HUES64 (cell line): ENCODE measurements around the gene RNF146. TPM values are rescaled to one million over a fixed set of nuclear protein-coding genes. Genes with fewer than 3 reads are reported as not detected.
"Not testable (repeated sequence)": the region's sequence is repeated elsewhere in the genome, so short reads cannot be mapped to it uniquely, and the experiment has no call there.

ENCODE experiments used
- H3K27ac ChIP-seq: 2 replicates; pipeline ENCODE4 v1.7.0; 2013; ENCODE audit warnings: low read depth, low read length, inconsistent platforms
- H3K27me3 ChIP-seq: 2 replicates; pipeline ENCODE4 v1.6.1; 2013; ENCODE audit warnings: mild to moderate bottlenecking, low read length; ENCODE audit not compliant: insufficient read depth
- H3K36me3 ChIP-seq: 2 replicates; pipeline ENCODE4 v1.6.1; 2013; ENCODE audit warnings: mild to moderate bottlenecking, low read length; ENCODE audit not compliant: insufficient read depth
- H3K4me1 ChIP-seq: 2 replicates; pipeline ENCODE4 v1.6.1; 2013; ENCODE audit warnings: mild to moderate bottlenecking, low read length, moderate library complexity; ENCODE audit not compliant: insufficient read depth
- H3K4me3 ChIP-seq: 2 replicates; pipeline ENCODE4 v1.5.1; 2013; ENCODE audit warnings: mild to moderate bottlenecking, low read length, moderate library complexity
- H3K9ac ChIP-seq: 2 replicates; pipeline ENCODE4 v1.6.1; 2013; ENCODE audit warnings: mild to moderate bottlenecking, low read depth, low read length
- H3K9me3 ChIP-seq: 2 replicates; pipeline ENCODE4 v1.6.1; 2013; ENCODE audit warnings: low read depth, low read length; ENCODE audit not compliant: insufficient read depth
- WGBS: fragments of 150-250, 120-280 bp; methylation state at CpG from one replicate; pipeline ENCODE4 v1.1.7; 2013; ENCODE audit warnings: missing lambda C conversion rate; 5-methylcytosine and 5-hydroxymethylcytosine counted together
- polyA plus RNA-seq, 2 experiments: library from polyadenylated mRNA; stranded (reverse); fragments of 50-300 nt; gene quantifications; one replicate each; pipeline ENCODE4 v1.2.3, GENCODE V29; 2013

RNF146 gene
- polyA plus RNA-seq (2013, experiment 1 of 2) = 24.6 TPM
- 27.1 TPM for polyA plus RNA-seq (2013, experiment 2 of 2)

- H3K9me3 ChIP-seq = no peaks in the 10 kb centered on the region
- peak within 1 kb of the TSS; percentile 90 for H3K27ac ChIP-seq
- H3K27me3 ChIP-seq = no peaks in the 10 kb centered on the region
- peaks cover 24% of the 10 kb centered on the region for H3K4me1 ChIP-seq
- peak within 1 kb of the TSS; percentile 96 for H3K9ac ChIP-seq
- peak within 1 kb of the TSS; percentile 80 for H3K4me3 ChIP-seq
- H3K36me3 ChIP-seq = no peaks in the 10 kb centered on the region
- under 1% methylated on average over 39 of the region's 40 CpGs for WGBS
These were observed at the start of gene RNF146 for GRCh38 chr6:127266178-127266891. Gene RNF146 (plus strand): TSS chr6:127266864. CDS start chr6:127280339, 13,475 bp downstream.

- H3K4me3 ChIP-seq = no peak overlapping the region
- H3K9me3 ChIP-seq = no peaks in the 10 kb centered on the region
- no peak overlapping the region for H3K27ac ChIP-seq
- no peaks in the 10 kb centered on the region for H3K36me3 ChIP-seq
- H3K9ac ChIP-seq = no peak overlapping the region
- H3K27me3 ChIP-seq = no peaks in the 10 kb centered on the region
- WGBS = 88% methylated on average over 1 of the region's 1 CpG
- no peaks in the 10 kb centered on the region for H3K4me1 ChIP-seq
These were observed 46.8 kb upstream of the RNF146 start for GRCh38 chr6:127219869-127220268.

- Histone ChIP-seq H3K9me3 (no peaks in the 10 kb centered on the region), H3K4me3 (no peak overlapping the region), H3K4me1 (no peaks in the 10 kb centered on the region), H3K36me3 (no peaks in the 10 kb centered on the region), H3K27ac (no peak overlapping the region), H3K27me3 (no peaks in the 10 kb centered on the region), H3K9ac (no peak overlapping the region)
- 95% methylated on average over 4 of the region's 4 CpGs for WGBS
These were observed 45.5 kb upstream of the RNF146 start for GRCh38 chr6:127221201-127221600.

- Histone ChIP-seq H3K4me1 (no peaks in the 10 kb centered on the region), H3K4me3 (no peak overlapping the region), H3K9me3 (no peaks in the 10 kb centered on the region), H3K27me3 (no peaks in the 10 kb centered on the region), H3K9ac (no peak overlapping the region), H3K36me3 (no peaks in the 10 kb centered on the region), H3K27ac (no peak overlapping the region)
- WGBS = 88% methylated on average over 1 of the region's 1 CpG
These were observed 44.2 kb upstream of the RNF146 start for GRCh38 chr6:127222418-127222817.

GRCh38 chr6:127225497-127225896, 41.2 kb upstream of the RNF146 start:
- Histone ChIP-seq H3K36me3 (no peaks in the 10 kb centered on the region), H3K4me1 (no peaks in the 10 kb centered on the region), H3K27ac (no peak overlapping the region), H3K27me3 (no peaks in the 10 kb centered on the region), H3K9me3 (peaks cover 3% of the 10 kb centered on the region; the same call in 1 of the 2 replicates), H3K4me3 (no peak overlapping the region), H3K9ac (no peak overlapping the region)
- 100% methylated on average over 1 of the region's 1 CpG for WGBS

- H3K4me3 ChIP-seq, H3K27ac ChIP-seq, H3K4me1 ChIP-seq, H3K27me3 ChIP-seq, H3K36me3 ChIP-seq, H3K9ac ChIP-seq, H3K9me3 ChIP-seq: not testable (repeated sequence)
- WGBS = 64% methylated on average over 3 of the region's 3 CpGs
These were observed 32.8 kb upstream of the RNF146 start for GRCh38 chr6:127233819-127234218.

- Histone ChIP-seq H3K27me3 (no peaks in the 10 kb centered on the region), H3K9ac (no peak overlapping the region), H3K27ac (no peak overlapping the region), H3K4me3 (no peak overlapping the region), H3K4me1 (no peaks in the 10 kb centered on the region), H3K36me3 (no peaks in the 10 kb centered on the region), H3K9me3 (no peaks in the 10 kb centered on the region)
- WGBS = 100% methylated on average over 1 of the region's 1 CpG
These were observed 23.2 kb upstream of the RNF146 start for GRCh38 chr6:127243501-127243900.

GRCh38 chr6:127247114-127248096, 19.3 kb upstream of the RNF146 start:
- no peaks in the 10 kb centered on the region for H3K27me3 ChIP-seq
- H3K4me1 ChIP-seq = no peaks in the 10 kb centered on the region
- H3K9ac ChIP-seq = no peak overlapping the region
- WGBS = 86% methylated on average over 4 of the region's 4 CpGs
- H3K9me3 ChIP-seq = no peaks in the 10 kb centered on the region
- no peak overlapping the region for H3K27ac ChIP-seq
- no peaks in the 10 kb centered on the region for H3K36me3 ChIP-seq
- H3K4me3 ChIP-seq = no peak overlapping the region

GRCh38 chr6:127249621-127250020, 17.0 kb upstream of the RNF146 start:
- 86% methylated on average over 1 of the region's 1 CpG for WGBS
- Histone ChIP-seq H3K27ac (no peak overlapping the region), H3K4me1 (no peaks in the 10 kb centered on the region), H3K4me3 (no peak overlapping the region), H3K27me3 (no peaks in the 10 kb centered on the region), H3K9me3 (no peaks in the 10 kb centered on the region), H3K36me3 (no peaks in the 10 kb centered on the region), H3K9ac (no peak overlapping the region)

- Histone ChIP-seq H3K9ac (no peak overlapping the region), H3K9me3 (no peaks in the 10 kb centered on the region), H3K27me3 (no peaks in the 10 kb centered on the region), H3K4me3 (no peak overlapping the region), H3K27ac (no peak overlapping the region), H3K4me1 (no peaks in the 10 kb centered on the region), H3K36me3 (no peaks in the 10 kb centered on the region)
- 91% methylated on average over 6 of the region's 6 CpGs for WGBS
These were observed 11.4 kb upstream of the RNF146 start for GRCh38 chr6:127255286-127255685.

- H3K27ac ChIP-seq = no peak overlapping the region
- no peaks in the 10 kb centered on the region for H3K27me3 ChIP-seq
- WGBS = 95% methylated on average over 1 of the region's 1 CpG
- H3K36me3 ChIP-seq = no peaks in the 10 kb centered on the region
- no peaks in the 10 kb centered on the region for H3K9me3 ChIP-seq
- H3K9ac ChIP-seq = no peak overlapping the region
- peaks cover 7% of the 10 kb centered on the region; the same call in 1 of the 2 replicates for H3K4me1 ChIP-seq
- H3K4me3 ChIP-seq = no peak overlapping the region
These were observed 3.8 kb upstream of the RNF146 start for GRCh38 chr6:127262896-127263295.
